ENCODE measurements around the gene KLK3. TPM values are rescaled to one million over a fixed set of nuclear protein-coding genes. Genes with fewer than 3 reads are reported as not detected.

Gene KLK3
- total RNA-seq, 4 donors from 2014 or later: 0.13 to 119 (median 10.4) TPM

DNA sequence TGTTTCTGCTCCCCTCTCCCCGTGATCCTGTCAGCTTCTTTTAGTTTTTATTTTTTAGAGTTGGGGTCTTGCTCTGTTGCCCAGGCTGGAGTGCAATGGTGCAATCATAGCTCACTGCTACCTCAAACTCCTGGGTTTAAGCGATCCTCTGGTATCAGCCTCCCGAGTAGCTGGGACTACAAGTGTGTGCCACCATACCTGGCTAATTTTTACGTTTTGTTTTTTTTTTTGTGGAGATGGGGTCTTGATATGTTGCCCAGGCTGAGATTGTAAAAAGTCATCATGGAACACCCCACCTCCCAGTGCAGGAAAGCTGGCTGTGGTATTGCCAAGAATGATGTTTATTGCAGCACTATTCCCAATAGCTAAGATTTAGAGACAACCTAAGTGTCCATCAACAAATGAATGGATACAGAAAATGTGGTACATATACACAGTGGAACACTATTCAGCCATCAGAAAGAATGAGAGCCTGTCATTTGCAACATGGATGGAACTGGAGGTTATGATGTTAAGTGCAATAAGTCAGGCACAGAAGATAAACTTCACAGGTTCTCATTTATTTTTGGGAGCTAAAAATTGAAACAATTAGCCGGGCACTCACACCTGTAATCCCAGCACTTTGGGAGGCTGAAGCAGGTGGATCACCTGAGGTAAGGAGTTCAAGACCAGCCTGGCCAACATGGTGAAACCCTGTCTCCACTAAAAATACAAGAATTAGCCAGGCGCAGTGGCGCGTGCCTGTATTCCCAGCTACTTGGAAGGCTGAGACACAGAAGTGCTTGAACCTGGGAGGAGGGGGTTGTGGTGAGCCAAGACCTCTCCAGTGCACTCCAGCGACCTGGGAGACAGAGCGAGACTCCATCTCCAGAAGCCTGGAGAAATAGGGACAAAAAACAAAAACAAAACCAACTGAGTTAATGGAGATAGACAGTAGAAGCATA is 14.7 kb upstream of the KLK3 start:
- WGBS, 2 donors: 74 to 77% methylated on average over 10 of the region's 10 CpGs
- TF ChIP-seq, protein P1, sequence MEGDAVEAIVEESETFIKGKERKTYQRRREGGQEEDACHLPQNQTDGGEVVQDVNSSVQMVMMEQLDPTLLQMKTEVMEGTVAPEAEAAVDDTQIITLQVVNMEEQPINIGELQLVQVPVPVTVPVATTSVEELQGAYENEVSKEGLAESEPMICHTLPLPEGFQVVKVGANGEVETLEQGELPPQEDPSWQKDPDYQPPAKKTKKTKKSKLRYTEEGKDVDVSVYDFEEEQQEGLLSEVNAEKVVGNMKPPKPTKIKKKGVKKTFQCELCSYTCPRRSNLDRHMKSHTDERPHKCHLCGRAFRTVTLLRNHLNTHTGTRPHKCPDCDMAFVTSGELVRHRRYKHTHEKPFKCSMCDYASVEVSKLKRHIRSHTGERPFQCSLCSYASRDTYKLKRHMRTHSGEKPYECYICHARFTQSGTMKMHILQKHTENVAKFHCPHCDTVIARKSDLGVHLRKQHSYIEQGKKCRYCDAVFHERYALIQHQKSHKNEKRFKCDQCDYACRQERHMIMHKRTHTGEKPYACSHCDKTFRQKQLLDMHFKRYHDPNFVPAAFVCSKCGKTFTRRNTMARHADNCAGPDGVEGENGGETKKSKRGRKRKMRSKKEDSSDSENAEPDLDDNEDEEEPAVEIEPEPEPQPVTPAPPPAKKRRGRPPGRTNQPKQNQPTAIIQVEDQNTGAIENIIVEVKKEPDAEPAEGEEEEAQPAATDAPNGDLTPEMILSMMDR (IDR thresholded peaks at IDR 0.05): no peak
- TF ChIP-seq POLR2A (IDR thresholded peaks at IDR 0.05): no peak
- DNase-seq (ENCODE audit: low spot score in 2 of 2): peak in 1 of 2 donors; percentile 68

DNA sequence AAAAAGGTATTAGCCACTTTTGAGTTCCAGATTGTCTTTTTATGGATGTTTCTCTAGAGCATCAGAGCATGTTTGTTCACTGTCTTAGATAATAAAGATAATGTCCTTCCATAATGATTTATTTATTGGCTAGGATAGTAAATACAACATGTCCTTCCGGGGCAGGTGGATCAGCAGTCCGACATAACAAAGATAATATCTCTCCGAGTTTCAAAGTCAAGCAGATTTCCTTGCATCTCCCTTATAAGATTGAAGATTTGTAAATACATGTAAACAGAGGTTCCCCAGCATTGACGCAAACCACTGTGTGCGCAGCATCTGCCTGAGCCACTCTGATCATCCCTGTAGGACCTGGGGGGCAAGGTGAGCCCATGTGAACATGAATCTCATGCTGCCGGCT is 12.6 kb upstream of the KLK3 start:
- WGBS, 2 donors: 82 to 85% methylated on average over 6 of the region's 6 CpGs
- H3K4me3 ChIP-seq (ENCODE audit: low read depth, poor library complexity, severe bottlenecking): no peak overlapping the region
- TF ChIP-seq, protein P1 (IDR thresholded peaks at IDR 0.05): no peak
- no peak for TF ChIP-seq POLR2A (IDR thresholded peaks at IDR 0.05)
- peak in 1 of 2 donors; percentile 7 for DNase-seq (ENCODE audit: low spot score in 2 of 2)
- intact Hi-C loops (cut with DNase I; ENCODE audit: low total_unique reads): no loop called here

More for the DNA sequence above, 14.7 kb upstream of the KLK3 start:
- intact Hi-C loops (cut with DNase I; ENCODE audit: low total_unique reads): no loop called here
- H3K4me3 ChIP-seq (ENCODE audit: low read depth, poor library complexity, severe bottlenecking): no peak overlapping the region

DNA sequence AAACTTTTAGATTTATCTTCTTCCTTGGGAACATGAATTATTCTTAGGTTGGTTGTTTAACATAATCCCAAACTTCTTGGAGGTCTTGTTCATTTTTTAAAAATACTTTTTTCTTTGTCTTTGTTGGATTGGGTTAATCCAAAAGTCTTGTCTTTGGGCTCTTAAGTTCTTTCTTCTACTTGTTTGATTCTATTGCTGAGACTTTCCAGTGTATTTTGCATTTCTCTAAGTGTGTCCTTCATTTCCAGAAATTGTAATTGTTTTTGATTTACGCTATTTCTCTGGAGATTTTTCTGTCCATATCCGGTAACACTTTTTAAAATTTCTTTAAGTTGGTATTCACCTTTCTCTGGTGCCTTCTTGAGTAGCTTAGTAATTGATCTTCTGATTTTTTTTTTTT is 11.5 kb upstream of the KLK3 start:
- intact Hi-C loops (cut with DNase I; ENCODE audit: low total_unique reads): no loop called here
- 94 to 96% methylated on average over 2 of the region's 2 CpGs for WGBS, 2 donors
- DNase-seq (ENCODE audit: low spot score in 2 of 2): no peak
- H3K4me3 ChIP-seq (ENCODE audit: low read depth, poor library complexity, severe bottlenecking): no peak overlapping the region
- TF ChIP-seq, protein P1 (IDR thresholded peaks at IDR 0.05): no peak
- no peak for TF ChIP-seq POLR2A (IDR thresholded peaks at IDR 0.05)

DNA sequence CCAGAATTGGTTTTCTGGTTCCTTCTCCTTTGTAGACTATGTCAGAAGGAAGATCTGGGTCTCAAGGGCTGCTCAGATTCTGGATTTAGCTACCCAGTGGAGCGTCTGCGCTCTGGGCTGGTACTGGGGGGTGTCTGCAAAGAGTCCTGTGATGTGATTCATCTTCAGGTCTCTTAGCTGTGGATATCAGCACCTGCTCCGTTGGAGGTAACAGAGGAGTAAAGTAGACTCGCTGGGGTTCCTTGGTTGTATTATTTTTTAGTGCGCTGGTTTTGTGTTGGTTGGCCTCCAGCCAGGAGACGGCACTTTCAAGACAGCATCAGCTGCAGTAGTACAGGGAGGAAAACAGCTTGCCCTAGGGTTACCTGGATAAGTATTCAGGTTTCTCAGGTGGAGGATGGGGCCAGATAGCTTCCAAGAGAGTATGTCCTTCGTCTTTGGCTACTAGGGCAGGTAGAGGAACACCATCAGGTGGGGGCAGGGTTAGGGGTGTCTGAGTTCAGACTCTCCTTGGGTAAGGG is 11.0 kb upstream of the KLK3 start:
- 50 to 66% methylated on average over 7 of the region's 7 CpGs for WGBS, 2 donors
- TF ChIP-seq, protein P1 (IDR thresholded peaks at IDR 0.05): no peak
- TF ChIP-seq POLR2A (IDR thresholded peaks at IDR 0.05): no peak
- intact Hi-C loops (cut with DNase I; ENCODE audit: low total_unique reads): no loop called here
- DNase-seq (ENCODE audit: low spot score in 2 of 2): peak in 1 of 2 donors; percentile 75
- no peak overlapping the region for H3K4me3 ChIP-seq (ENCODE audit: low read depth, poor library complexity, severe bottlenecking)

DNA sequence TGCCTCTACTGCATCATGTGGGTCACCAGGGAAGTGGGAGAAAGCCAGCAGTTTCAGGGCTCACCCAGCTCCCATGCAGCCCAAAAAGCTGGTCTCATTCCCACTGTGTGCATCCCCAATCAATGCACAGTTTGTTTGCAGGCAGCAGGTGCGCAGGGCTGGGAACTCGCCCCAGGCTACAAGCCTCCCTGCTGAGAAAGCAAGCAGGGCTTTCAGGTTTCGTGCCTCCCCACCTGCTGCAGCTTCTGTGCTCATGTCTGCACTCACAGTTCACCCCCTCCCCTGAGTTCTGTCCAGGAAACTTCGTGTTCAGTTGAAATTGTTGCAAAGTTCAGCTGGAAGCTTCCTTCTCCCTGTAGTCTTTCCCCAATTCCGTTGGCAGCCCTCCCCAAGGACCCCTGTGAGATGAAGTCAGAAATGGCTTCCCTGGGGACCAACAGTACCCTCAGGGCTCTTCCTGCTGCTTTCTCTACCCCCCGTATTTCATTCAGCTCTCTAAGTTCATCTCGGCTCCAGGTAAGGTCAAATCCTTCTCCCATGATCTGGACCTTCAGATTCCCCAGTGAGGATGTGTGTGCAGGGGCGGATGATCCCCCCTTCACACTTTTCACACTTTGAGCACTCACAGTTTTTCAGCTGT is 10.3 kb upstream of the KLK3 start:
- TF ChIP-seq, protein P1 (IDR thresholded peaks at IDR 0.05): no peak
- TF ChIP-seq POLR2A (IDR thresholded peaks at IDR 0.05): no peak
- intact Hi-C loops (cut with DNase I; ENCODE audit: low total_unique reads): no loop called here
- peak in 1 of 2 donors; percentile 59 for DNase-seq (ENCODE audit: low spot score in 2 of 2)
- 53 to 63% methylated on average over 8 of the region's 8 CpGs for WGBS, 2 donors
- no peak overlapping the region for H3K4me3 ChIP-seq (ENCODE audit: low read depth, poor library complexity, severe bottlenecking)
